HG03175 (cell line): ENCODE results near the gene ZBTB4.

Source experiments
- ATAC-seq: cut with Tn5 transposase; IDR thresholded peaks from one replicate; pipeline ENCODE4 v1.9.1; 2021; ENCODE audit warnings: mild to moderate bottlenecking, moderate library complexity; ENCODE audit not compliant: unreplicated experiment

Gene ZBTB4, protein sequence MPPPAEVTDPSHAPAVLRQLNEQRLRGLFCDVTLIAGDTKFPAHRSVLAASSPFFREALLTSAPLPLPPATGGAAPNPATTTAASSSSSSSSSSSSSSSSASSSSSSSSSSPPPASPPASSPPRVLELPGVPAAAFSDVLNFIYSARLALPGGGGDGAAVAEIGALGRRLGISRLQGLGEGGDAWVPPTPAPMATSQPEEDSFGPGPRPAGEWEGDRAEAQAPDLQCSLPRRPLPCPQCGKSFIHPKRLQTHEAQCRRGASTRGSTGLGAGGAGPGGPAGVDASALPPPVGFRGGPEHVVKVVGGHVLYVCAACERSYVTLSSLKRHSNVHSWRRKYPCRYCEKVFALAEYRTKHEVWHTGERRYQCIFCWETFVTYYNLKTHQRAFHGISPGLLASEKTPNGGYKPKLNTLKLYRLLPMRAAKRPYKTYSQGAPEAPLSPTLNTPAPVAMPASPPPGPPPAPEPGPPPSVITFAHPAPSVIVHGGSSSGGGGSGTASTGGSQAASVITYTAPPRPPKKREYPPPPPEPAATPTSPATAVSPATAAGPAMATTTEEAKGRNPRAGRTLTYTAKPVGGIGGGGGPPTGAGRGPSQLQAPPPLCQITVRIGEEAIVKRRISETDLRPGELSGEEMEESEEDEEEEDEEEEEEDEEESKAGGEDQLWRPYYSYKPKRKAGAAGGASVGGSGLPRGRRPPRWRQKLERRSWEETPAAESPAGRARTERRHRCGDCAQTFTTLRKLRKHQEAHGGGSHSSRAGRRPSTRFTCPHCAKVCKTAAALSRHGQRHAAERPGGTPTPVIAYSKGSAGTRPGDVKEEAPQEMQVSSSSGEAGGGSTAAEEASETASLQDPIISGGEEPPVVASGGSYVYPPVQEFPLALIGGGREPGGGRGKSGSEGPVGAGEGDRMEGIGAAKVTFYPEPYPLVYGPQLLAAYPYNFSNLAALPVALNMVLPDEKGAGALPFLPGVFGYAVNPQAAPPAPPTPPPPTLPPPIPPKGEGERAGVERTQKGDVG

GRCh38 chr17:7479213-7480088, at the start of gene ZBTB4:
Gene ZBTB4, minus strand, starts transcription at chr17:7479631. Its CDS starts 12,830 bp downstream, at chr17:7466801.
- ATAC-seq, result no peak

DNA sequence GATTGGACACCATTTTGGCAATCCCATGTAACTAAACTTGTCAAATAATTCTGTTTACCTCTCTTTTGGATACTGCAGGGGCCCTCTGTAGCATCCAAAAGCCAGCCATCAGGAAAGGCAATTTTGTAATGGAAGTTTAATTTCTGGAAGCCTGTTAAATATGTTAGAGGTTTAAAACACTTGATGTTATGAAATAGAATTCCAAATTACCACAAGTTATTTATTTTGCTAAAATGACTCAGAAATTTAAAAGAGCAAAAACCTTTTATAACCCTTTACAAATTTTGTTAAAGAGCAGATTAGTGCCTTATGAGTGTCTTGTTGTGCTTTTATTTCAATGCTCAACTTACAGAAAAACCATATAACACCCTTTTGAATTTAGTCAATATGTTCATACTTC, 49.4 kb upstream of the ZBTB4 start:
- ATAC-seq, result no peak

DNA sequence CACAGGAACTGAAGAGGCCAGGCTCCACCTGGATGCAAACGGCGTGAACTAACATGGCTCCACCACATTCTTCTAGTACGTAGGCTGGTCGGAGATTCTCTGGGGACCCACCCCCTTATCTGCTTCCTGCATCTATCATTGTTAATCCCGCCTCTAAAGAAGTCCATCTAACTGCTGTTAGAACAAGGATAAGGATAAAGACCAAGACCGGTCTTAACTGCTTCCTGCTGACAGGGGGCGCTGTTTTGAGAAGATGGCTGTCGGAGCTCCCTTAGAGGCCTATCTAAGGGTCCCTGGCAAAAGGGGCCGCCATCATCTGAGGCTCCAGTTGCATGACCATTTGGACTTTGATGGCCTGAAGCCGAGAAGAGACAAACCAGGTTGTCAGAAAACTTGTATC, 43.6 kb upstream of the ZBTB4 start:
- no peak for ATAC-seq

DNA sequence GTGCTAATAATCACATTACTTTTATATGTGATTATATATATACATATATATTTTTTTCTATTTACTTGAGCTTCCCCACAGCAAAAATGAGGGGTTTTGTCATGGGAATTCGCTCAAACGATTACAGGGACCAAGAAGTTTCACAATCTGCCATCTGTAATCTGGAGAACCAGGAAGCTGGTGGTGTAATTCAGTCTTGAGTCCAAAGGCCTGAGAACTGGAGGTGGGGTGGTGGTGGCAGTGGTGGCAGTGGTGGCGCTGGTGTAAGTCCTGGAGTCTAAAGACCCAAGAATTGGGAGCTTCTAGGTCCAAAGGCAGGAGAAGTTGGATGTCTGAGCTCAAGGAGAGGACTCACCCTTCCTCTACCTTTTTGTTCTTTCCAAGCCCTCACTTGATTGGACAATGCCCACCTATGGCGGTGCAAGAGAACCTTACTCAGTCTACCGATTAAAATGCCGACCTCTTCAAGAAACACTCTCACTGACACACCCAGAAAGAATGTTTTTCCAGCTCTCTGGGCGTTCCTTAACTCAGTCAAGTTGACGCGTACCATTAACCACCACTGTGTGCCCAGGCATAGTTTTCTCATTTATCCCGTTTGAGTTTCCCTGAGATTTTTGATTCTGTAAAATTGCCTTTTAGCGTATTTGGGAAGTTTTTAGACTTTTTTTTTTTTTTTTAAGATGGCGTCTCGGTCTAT, 36.6 kb upstream of the ZBTB4 start:
- no peak for ATAC-seq

GRCh38 chr17:7513850-7514419, 34.5 kb upstream of the ZBTB4 start:
- no peak for ATAC-seq

DNA sequence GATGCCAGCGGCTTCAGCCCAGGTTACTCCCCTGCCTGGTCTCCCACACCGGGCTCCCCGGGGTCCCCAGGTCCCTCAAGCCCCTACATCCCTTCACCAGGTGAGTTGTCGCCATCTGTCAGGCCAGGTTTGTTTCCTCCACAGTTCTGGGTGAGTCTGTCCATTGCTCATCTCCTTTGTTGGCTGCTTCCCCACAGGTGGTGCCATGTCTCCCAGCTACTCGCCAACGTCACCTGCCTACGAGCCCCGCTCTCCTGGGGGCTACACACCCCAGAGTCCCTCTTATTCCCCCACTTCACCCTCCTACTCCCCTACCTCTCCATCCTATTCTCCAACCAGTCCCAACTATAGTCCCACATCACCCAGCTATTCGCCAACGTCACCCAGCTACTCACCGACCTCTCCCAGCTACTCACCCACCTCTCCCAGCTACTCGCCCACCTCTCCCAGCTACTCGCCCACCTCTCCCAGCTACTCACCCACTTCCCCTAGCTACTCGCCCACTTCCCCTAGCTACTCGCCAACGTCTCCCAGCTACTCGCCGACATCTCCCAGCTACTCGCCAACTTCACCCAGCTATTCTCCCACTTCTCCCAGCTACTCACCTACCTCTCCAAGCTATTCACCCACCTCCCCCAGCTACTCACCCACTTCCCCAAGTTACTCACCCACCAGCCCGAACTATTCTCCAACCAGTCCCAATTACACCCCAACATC, 33.6 kb upstream of the ZBTB4 start:
- ATAC-seq, result no peak

DNA sequence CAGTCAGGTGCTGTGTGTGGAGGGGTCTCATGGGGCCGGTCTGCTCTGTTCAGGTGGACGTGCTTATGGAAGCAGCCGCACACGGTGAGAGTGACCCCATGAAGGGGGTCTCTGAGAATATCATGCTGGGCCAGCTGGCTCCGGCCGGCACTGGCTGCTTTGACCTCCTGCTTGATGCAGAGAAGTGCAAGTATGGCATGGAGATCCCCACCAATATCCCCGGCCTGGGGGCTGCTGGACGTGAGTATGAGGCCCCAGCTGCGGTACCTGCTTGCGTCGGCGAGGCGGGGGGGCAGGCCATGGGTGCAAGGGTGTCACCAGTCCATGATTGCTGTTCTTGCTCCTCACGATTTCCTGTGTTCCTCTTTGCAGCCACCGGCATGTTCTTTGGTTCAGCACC, 32.7 kb upstream of the ZBTB4 start:
- ATAC-seq, result no peak

- ATAC-seq, result no peak
Observed at GRCh38 chr17:7511108-7511507, 31.7 kb upstream of the ZBTB4 start.

DNA sequence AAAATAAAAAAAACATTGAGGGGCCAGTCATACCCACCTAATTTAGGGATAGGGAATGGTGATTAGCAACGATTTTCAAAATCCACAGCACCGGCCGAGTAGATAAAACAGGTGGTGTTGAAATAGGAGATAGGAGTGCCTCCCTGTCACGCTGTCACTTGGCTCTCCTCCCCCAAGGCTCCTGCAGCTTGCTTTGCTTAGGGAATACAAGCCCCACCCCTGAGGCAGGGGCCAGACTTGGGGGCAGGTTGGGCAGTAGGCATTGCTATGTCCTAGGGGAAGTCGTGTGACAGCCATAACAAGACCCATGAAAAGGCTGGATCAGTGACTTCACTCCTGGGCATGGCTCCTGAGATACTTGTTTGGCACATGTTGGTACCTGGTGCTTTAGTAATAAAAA, 30.5 kb upstream of the ZBTB4 start:
- no peak for ATAC-seq

GRCh38 chr17:7508846-7509245, 29.4 kb upstream of the ZBTB4 start:
- no peak for ATAC-seq

DNA sequence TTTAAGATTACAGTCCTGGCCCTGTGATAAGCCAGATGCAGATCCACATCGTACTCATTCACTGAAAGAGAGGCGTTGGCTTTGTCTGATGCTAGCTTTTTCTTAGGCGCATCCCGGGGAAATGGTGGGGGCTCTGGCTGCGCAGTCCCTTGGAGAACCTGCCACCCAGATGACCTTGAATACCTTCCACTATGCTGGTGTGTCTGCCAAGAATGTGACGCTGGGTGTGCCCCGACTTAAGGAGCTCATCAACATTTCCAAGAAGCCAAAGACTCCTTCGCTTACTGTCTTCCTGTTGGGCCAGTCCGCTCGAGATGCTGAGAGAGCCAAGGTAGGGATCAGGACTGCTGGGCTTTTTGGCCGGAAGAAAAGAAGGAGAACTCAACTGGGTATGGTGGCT, 28.7 kb upstream of the ZBTB4 start:
- no peak for ATAC-seq

GRCh38 chr17:7503521-7503920, 24.1 kb upstream of the ZBTB4 start:
- ATAC-seq, result no peak

GRCh38 chr17:7502987-7503386, 23.6 kb upstream of the ZBTB4 start:
- no peak for ATAC-seq

- no peak for ATAC-seq
Observed at GRCh38 chr17:7502171-7502847, 22.9 kb upstream of the ZBTB4 start.

- no peak for ATAC-seq
Observed at GRCh38 chr17:7501729-7502128, 22.3 kb upstream of the ZBTB4 start.

- no peak for ATAC-seq
Observed at GRCh38 chr17:7499161-7499560, 19.7 kb upstream of the ZBTB4 start.

DNA sequence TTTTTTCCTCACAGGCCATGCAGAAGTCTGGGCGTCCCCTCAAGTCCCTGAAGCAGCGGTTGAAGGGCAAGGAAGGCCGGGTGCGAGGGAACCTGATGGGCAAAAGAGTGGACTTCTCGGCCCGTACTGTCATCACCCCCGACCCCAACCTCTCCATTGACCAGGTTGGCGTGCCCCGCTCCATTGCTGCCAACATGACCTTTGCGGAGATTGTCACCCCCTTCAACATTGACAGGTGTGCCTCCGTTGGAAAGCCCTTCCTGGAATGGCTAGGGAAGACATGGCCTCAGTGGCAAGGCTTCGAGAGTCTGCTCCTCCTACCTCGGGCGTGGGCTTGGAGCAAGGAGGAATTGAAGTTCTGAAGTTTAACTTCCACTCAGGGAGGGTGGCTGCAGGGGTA, 18.2 kb upstream of the ZBTB4 start:
- ATAC-seq, result no peak

DNA sequence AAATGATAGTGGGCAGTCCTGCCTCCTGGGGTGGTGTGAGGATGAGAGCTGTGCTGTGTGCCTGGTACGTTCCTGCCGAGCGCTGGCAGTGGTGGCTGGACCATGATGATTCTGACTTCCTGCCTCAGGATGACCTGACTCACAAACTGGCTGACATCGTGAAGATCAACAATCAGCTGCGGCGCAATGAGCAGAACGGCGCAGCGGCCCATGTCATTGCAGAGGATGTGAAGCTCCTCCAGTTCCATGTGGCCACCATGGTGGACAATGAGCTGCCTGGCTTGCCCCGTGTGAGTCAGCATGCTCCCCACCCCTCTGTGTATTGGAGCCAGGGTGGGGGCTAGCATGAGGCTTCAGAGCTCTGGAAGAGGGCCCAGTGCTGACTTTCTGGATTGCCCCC, 17.8 kb upstream of the ZBTB4 start:
- no peak for ATAC-seq
